CD4-positive, CD25-positive, alpha-beta regulatory T cell (primary cell): Measurements from ENCODE around the gene SLC13A1. TPM values are rescaled to one million over a fixed set of nuclear protein-coding genes. Genes with fewer than 3 reads are reported as not detected.

Experiments used
- ATAC-seq, 2 donors: fragments of 150-1000 bp; cut with Tn5 transposase; one replicate each; pipeline ENCODE4 v1.10.0; 2021; ENCODE audit warnings: low read depth in 2 of 2, moderate number of reproducible peaks in 2 of 2, moderate library complexity in 1 of 2
- DNase-seq, 3 donors: peaks; one replicate each; pipeline versions ENCODE4 v3.0.0 to v3.0.0-alpha.2; 2012 to 2022; ENCODE audit warnings: mixed read lengths in 1 of 3
- H3K27ac ChIP-seq: one replicate; pipeline ENCODE4 v1.7.0; 2013; ENCODE audit warnings: mild to moderate bottlenecking, low read length; ENCODE audit not compliant: insufficient read depth, poor library complexity, severe bottlenecking
- H3K27me3 ChIP-seq: one replicate; pipeline ENCODE4 v1.7.0; 2013; ENCODE audit warnings: low read length; ENCODE audit not compliant: control insufficient read depth, insufficient read depth
- H3K36me3 ChIP-seq: one replicate; pipeline ENCODE4 v1.7.0; 2013; ENCODE audit warnings: mild to moderate bottlenecking, low read length, moderate library complexity; ENCODE audit not compliant: control insufficient read depth, insufficient read depth
- H3K4me1 ChIP-seq: 2 replicates; pipeline ENCODE4 v1.7.0; 2013; ENCODE audit warnings: mild to moderate bottlenecking, low read length; ENCODE audit not compliant: insufficient read depth, control insufficient read depth, poor library complexity, severe bottlenecking
- H3K4me3 ChIP-seq: one replicate; pipeline ENCODE4 v1.7.0; 2013; ENCODE audit warnings: low read depth, mild to moderate bottlenecking, low read length, moderate library complexity
- H3K9me3 ChIP-seq, 2 experiments: 1 replicate in 1 of 2; 2 replicates in 1 of 2; pipeline ENCODE4 v1.7.0; 2013; ENCODE audit warnings: low read length in 2 of 2, mild to moderate bottlenecking in 1 of 2, moderate library complexity in 1 of 2; ENCODE audit not compliant: control insufficient read depth in 2 of 2
- H3K27ac Mint-ChIP-seq, 3 donors: one replicate each; pipeline ENCODE4 v1.8.0; 2020 to 2022; ENCODE audit warnings: mild to moderate bottlenecking in 3 of 3, mixed read lengths in 3 of 3, moderate library complexity in 2 of 3
- H3K27me3 Mint-ChIP-seq: one replicate; pipeline ENCODE4 v1.8.0; 2022; ENCODE audit warnings: mild to moderate bottlenecking, mixed read lengths
- H3K36me3 Mint-ChIP-seq: one replicate; pipeline ENCODE4 v1.8.0; 2020; ENCODE audit warnings: mixed read lengths
- H3K4me1 Mint-ChIP-seq, 4 donors: one replicate each; pipeline ENCODE4 v1.8.0; 2020 to 2022; ENCODE audit warnings: mixed read lengths in 4 of 4, mild to moderate bottlenecking in 1 of 4
- H3K4me3 Mint-ChIP-seq, 4 donors: one replicate each; pipeline ENCODE4 v1.8.0; 2020 to 2022; ENCODE audit warnings: mild to moderate bottlenecking in 4 of 4, mixed read lengths in 4 of 4, moderate library complexity in 3 of 4
- H3K9me3 Mint-ChIP-seq, 7 donors: one replicate each; pipeline ENCODE4 v1.8.0; 2020 to 2022; ENCODE audit warnings: mixed read lengths in 7 of 7, mild to moderate bottlenecking in 3 of 7, moderate library complexity in 2 of 7
- polyA plus RNA-seq, 4 donors: library from polyadenylated mRNA; unstranded; fragments of 300-500 nt; fragmentation: Illumina TruSeq; gene quantifications; one replicate each; pipeline ENCODE4 v1.2.3, GENCODE V29; 2021
- total RNA-seq: library from RNA; stranded (reverse); gene quantifications from one replicate; pipeline ENCODE4 v1.2.3, GENCODE V29; 2022

SLC13A1 gene, protein sequence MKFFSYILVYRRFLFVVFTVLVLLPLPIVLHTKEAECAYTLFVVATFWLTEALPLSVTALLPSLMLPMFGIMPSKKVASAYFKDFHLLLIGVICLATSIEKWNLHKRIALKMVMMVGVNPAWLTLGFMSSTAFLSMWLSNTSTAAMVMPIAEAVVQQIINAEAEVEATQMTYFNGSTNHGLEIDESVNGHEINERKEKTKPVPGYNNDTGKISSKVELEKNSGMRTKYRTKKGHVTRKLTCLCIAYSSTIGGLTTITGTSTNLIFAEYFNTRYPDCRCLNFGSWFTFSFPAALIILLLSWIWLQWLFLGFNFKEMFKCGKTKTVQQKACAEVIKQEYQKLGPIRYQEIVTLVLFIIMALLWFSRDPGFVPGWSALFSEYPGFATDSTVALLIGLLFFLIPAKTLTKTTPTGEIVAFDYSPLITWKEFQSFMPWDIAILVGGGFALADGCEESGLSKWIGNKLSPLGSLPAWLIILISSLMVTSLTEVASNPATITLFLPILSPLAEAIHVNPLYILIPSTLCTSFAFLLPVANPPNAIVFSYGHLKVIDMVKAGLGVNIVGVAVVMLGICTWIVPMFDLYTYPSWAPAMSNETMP
- total RNA-seq = not detected
- polyA plus RNA-seq = not detected

DNA sequence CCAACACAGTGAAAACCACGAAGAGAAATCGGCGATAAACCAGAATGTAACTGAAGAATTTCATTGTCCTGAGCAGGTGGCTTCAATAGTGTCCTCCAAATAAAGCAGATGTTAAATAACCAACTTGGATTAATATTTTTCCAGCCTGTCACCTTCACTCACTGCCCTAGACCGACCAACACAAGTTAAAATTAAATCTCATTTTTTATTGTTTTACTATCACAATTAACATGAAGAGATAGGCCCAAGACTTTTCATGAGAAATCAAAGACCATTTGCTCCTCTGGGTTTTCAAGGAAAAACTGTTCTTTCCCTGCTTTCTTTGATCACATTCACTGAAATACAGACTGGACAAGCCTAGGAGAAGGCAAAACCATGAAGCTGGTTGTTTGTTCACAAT, at the start of gene SLC13A1:
TSS of gene SLC13A1 (minus strand) at position 87 of the 400 bp plus-strand sequence. CDS start at position 64, 23 bp downstream.
- H3K4me1 ChIP-seq = no peaks in the 10 kb centered on the region
- no peaks in the 10 kb centered on the region for H3K27me3 ChIP-seq
- H3K36me3 ChIP-seq = no peaks in the 10 kb centered on the region
- H3K27ac ChIP-seq = no peak within 1 kb of the TSS
- Mint-ChIP-seq H3K27me3 (no peaks in the 10 kb centered on the region), H3K36me3 (no peaks in the 10 kb centered on the region), H3K4me1 (no peaks in the 10 kb centered on the region), H3K4me3 (no peak within 1 kb of the TSS), H3K27ac (no peak within 1 kb of the TSS), H3K9me3 (peaks cover 0 to 5% (median 0%) of the 10 kb centered on the region in 7 donors)
- no peak within 1 kb of the TSS for H3K4me3 ChIP-seq
- no peaks in the 10 kb centered on the region for H3K9me3 ChIP-seq
- DNase-seq (no peak), ATAC-seq (no peak)

DNA sequence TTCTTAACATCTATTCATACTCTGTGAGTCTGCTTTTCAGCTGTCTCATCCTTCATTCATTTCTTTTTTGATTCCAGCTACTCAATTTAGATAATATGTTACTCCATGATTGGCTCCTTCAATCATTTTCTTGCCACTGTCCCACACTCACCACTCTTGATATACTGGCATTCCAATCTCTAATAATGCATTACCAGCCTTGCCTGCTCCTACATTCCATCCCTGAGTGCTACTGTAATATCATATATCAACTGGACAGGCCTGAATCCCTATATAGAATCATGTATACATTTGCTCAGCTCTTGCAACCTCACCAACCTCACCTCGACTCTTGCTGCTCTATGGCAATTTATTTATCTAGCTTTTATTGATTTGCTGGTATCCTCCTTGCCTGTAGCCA, 45.0 kb upstream of the SLC13A1 start:
- ATAC-seq = no peak
- Mint-ChIP-seq H3K36me3 (no peaks in the 10 kb centered on the region), H3K4me3 (no peak overlapping the region), H3K9me3 (peaks cover 0 to 4% (median 1%) of the 10 kb centered on the region in 7 donors), H3K27ac (no peak overlapping the region), H3K27me3 (no peaks in the 10 kb centered on the region), H3K4me1 (no peaks in the 10 kb centered on the region)
- no peaks in the 10 kb centered on the region for H3K9me3 ChIP-seq
- H3K36me3 ChIP-seq = no peaks in the 10 kb centered on the region
- no peaks in the 10 kb centered on the region for H3K27me3 ChIP-seq
- H3K4me1 ChIP-seq = no peaks in the 10 kb centered on the region
- no peak overlapping the region for H3K27ac ChIP-seq
- no peak for DNase-seq
- no peak overlapping the region for H3K4me3 ChIP-seq

DNA sequence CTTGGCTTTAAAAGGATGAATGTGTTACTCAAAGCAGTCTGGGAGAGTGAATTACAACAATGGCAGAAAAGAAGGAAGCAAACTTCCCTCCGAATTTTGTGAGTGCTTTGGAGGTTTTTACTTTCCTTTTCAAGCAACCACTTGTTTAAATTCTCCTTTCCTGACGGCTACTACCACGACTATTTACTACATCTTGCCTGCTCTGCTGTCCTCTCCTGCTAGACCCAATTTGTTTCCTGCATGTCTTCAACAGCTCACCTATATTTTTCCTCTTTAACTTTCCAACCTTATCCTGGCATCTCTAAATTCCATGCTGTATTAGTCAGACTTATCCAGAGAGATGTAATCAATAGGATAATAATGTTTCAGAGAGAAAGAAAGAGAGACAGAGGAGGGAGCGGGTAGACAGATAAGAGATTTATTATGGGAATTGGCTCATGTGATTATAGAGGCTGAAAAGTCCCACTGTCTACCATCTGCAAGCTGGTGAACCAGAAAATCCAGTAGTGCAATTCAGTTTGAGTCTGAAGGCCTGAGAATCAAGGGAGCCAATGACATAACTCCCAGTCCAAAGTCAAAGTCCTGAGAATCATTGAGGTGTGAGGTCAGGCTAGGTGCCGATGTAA, 42.8 kb upstream of the SLC13A1 start:
- no peak for DNase-seq
- no peak overlapping the region for H3K4me3 ChIP-seq
- H3K27me3 ChIP-seq = no peaks in the 10 kb centered on the region
- H3K36me3 Mint-ChIP-seq = no peaks in the 10 kb centered on the region
- no peaks in the 10 kb centered on the region for H3K4me1 ChIP-seq
- no peaks in the 10 kb centered on the region for H3K9me3 ChIP-seq
- H3K27ac ChIP-seq = no peak overlapping the region
- H3K27ac Mint-ChIP-seq = no peak overlapping the region
- H3K4me3 Mint-ChIP-seq = no peak overlapping the region
- no peaks in the 10 kb centered on the region for H3K36me3 ChIP-seq
- no peaks in the 10 kb centered on the region for H3K27me3 Mint-ChIP-seq
- H3K4me1 Mint-ChIP-seq = no peaks in the 10 kb centered on the region
- no peak for ATAC-seq
- H3K9me3 Mint-ChIP-seq = peaks cover 0 to 4% (median 1%) of the 10 kb centered on the region in 7 donors

DNA sequence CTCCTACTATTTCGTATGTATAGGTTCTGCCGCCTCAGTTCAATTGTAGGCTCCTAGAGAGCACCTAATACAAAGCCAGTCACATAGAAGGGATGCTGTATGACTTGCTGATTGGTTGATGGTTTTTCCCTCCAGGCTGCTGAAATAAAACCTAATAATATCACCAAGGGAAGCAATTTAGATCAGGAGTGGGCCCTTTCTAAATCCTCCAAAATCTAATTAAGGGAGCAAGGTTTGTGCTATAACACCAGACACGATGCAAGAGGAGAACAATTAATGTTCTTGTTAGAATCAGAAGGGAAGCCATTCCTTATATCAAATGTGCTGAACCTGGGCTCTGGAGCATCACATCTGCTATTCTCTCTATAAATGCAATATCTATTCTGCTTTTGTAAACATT, 42.0 kb upstream of the SLC13A1 start:
- peaks cover 0 to 4% (median 1%) of the 10 kb centered on the region in 7 donors for H3K9me3 Mint-ChIP-seq
- H3K27ac Mint-ChIP-seq = no peak overlapping the region
- no peaks in the 10 kb centered on the region for H3K36me3 Mint-ChIP-seq
- H3K27me3 Mint-ChIP-seq = no peaks in the 10 kb centered on the region
- H3K4me1 Mint-ChIP-seq = no peaks in the 10 kb centered on the region
- DNase-seq (no peak), ATAC-seq (no peak)
- Histone ChIP-seq H3K27me3 (no peaks in the 10 kb centered on the region), H3K4me3 (no peak overlapping the region), H3K9me3 (no peaks in the 10 kb centered on the region), H3K36me3 (no peaks in the 10 kb centered on the region), H3K4me1 (no peaks in the 10 kb centered on the region), H3K27ac (no peak overlapping the region)
- H3K4me3 Mint-ChIP-seq = no peak overlapping the region

DNA sequence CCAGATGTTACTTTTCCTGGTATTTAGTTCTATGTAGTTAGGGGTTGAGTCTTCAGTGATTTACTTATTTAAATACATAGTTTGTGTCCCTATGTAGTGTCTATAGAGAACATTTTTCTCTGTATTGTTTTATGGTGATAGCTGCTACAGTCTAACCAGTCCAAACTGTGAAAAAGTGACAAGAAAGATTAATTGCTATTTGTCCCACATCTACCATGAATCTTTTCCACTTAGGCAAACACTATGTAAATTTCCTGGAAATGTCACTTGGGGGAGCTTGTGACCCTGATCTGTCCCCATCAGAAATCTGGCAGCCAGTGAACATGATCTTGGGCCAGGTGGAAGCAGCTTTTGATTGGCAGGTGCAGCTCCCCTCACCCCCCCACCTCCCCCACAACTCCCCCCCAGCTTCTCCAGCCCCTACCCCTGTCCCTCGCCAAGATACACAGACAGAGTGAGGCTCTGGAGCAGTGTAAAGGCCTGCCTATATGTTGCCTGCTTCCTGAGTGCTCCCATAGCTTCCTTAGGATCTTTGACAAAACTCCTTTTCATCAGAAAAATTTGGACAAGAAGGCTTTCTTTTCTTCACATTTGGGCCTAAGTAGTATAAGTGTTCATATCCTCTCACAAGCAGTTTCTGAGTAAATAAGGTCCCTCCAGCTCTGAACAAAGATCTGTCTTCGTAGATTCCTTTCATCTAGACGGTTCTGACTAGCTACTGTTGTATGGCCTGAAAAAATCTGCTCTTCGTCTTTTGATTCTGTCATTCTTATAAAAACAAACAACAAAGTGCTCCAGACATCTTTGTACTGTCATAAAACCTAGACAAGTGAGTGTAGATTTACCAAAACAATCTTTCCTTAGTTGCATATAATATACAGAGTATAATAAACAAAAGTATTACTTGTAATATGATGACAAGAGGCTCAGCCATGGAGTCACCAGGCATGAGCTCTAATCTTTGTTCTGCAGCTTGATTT, 31.5 kb upstream of the SLC13A1 start:
- Histone ChIP-seq H3K36me3 (no peaks in the 10 kb centered on the region), H3K9me3 (no peaks in the 10 kb centered on the region), H3K4me1 (no peaks in the 10 kb centered on the region), H3K4me3 (no peak overlapping the region), H3K27ac (no peak overlapping the region), H3K27me3 (no peaks in the 10 kb centered on the region)
- Mint-ChIP-seq H3K27me3 (no peaks in the 10 kb centered on the region), H3K27ac (no peak overlapping the region), H3K9me3 (peaks cover 0 to 8% (median 1%) of the 10 kb centered on the region in 7 donors), H3K36me3 (no peaks in the 10 kb centered on the region), H3K4me1 (no peaks in the 10 kb centered on the region), H3K4me3 (no peak overlapping the region)
- no peak for ATAC-seq
- DNase-seq = no peak

DNA sequence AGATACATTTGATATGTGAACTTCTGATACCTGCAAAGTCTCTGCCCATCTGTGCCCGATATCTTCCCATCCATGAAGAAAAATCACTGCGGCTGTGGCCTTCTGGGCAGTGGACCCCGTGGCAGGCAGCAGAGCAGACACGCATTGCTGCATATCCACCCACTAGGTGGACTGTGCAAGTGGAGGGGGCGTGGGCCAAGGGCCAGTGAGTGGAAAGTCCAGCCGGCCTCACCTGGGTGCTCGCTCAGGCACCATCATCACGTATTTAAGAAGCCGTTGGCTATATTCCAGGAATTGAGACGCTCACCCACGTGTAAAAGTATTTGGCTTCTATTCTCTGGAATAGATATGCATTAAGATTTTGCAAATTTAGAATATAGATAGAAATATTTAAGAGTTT, 30.8 kb upstream of the SLC13A1 start:
- no peaks in the 10 kb centered on the region for H3K27me3 ChIP-seq
- no peak overlapping the region for H3K27ac Mint-ChIP-seq
- H3K4me1 ChIP-seq = no peaks in the 10 kb centered on the region
- H3K4me3 Mint-ChIP-seq = no peak overlapping the region
- H3K36me3 ChIP-seq = no peaks in the 10 kb centered on the region
- no peak overlapping the region for H3K4me3 ChIP-seq
- H3K27ac ChIP-seq = no peak overlapping the region
- DNase-seq (no peak), ATAC-seq (no peak)
- no peaks in the 10 kb centered on the region for H3K4me1 Mint-ChIP-seq
- no peaks in the 10 kb centered on the region for H3K27me3 Mint-ChIP-seq
- H3K9me3 Mint-ChIP-seq = peaks cover 0 to 8% (median 2%) of the 10 kb centered on the region in 7 donors
- H3K36me3 Mint-ChIP-seq = no peaks in the 10 kb centered on the region
- no peaks in the 10 kb centered on the region for H3K9me3 ChIP-seq

DNA sequence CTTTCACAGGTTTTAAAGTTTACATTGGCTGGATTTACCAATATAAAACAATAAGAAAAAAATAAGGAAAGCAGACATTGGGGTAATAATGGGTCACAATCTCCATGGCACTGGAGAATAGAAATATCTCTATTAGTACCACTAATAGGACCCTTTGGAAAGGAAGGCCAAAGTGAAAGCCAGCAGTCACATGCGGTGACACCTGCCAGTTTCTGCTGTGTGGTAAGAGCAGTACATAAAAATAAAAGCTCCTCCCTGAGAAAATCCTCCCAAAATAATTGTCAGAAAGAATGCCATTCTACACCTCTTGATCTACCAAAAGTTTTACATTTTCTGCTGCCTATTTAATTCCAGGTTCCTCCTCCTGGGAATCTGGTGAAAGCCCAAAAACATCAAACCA, 30.4 kb upstream of the SLC13A1 start:
- peaks cover 0 to 8% (median 4%) of the 10 kb centered on the region in 7 donors for H3K9me3 Mint-ChIP-seq
- H3K27me3 ChIP-seq = no peaks in the 10 kb centered on the region
- no peaks in the 10 kb centered on the region for H3K27me3 Mint-ChIP-seq
- no peaks in the 10 kb centered on the region for H3K36me3 Mint-ChIP-seq
- H3K27ac ChIP-seq = no peak overlapping the region
- DNase-seq (no peak), ATAC-seq (no peak)
- H3K4me1 Mint-ChIP-seq = no peaks in the 10 kb centered on the region
- H3K9me3 ChIP-seq = no peaks in the 10 kb centered on the region
- no peak overlapping the region for H3K4me3 Mint-ChIP-seq
- no peaks in the 10 kb centered on the region for H3K36me3 ChIP-seq
- H3K4me3 ChIP-seq = no peak overlapping the region
- no peaks in the 10 kb centered on the region for H3K4me1 ChIP-seq
- no peak overlapping the region for H3K27ac Mint-ChIP-seq
